HCEC 1CT (cell line): ENCODE measurements around the gene LSM10.

ENCODE experiments used
- DNase-seq: peaks from one replicate; pipeline ENCODE4 v3.0.0-alpha.2; 2017

The LSM10 gene

DNA sequence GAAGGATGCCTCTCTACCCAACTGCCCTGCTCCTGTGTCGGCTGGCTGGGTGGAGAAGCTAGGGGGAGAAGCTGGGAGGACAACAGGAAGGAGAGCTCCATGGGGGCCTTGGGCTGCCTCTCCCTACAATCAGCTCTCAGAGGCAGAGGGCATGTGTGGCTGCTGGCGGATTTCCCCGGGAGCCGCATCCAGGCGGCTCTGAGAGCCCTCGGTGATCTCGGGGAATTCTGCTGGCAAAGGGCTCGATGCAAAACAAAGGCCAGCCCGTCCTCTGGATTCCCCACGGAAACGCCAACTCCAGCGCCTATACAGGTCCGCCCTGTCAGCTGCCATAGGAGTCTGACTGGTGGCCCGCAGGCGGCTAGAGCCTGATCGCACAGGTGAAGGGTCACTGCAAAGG, 47.9 kb downstream of the LSM10 start:
- DNase-seq: no peak

DNA sequence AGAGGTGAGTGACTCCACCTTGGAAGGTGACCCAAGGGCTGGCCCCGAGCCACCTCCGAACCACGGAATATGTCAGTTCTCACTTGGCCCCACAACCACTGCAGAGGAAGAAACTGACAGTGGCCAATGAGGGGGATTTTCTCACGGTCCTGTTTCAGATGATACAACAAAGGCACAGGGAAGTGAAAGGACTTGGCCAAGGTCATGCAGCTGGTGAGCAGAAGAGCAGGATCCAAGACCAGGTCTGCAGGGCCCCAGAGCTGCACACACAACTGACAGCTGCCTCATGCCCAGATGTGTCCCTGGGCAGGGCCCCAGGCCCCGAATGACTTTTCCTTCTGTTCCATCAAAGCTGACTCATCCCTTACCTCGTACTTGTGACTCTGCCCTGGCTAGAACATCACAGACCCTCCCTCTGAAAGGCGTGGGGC, 48.5 kb downstream of the LSM10 start:
- DNase-seq: peak; percentile 40

DNA sequence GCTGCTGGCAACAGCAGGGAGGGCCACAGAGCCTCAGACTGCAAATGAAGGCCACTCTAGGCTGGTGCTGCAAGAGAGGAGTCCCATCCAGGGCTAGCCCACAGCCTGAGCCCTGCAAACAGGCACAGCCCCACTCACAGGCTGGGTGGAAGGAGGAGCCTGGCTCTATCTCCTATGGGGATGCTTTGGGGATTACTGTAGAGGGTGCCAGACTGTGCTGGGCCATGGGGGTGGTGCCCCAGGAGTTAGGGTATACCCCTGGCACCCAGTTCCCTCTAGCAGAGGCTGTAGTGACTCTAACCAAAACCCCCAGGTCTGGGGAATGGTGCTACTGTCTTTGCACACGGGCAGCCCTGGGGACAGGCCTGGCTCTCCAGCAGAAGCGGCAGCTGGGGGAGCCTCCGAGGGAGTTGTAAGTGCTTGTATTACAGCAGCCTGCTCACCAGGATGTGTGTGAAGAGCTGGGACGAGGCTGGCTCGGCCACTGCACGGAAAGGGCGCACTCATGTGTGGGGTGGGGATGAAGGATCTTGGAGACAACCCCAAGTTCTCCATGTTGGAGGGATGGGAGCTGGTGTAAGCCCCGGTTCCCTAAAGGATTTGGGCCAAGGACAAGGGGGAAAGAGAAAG, 50.9 kb downstream of the LSM10 start:
- no peak for DNase-seq

DNA sequence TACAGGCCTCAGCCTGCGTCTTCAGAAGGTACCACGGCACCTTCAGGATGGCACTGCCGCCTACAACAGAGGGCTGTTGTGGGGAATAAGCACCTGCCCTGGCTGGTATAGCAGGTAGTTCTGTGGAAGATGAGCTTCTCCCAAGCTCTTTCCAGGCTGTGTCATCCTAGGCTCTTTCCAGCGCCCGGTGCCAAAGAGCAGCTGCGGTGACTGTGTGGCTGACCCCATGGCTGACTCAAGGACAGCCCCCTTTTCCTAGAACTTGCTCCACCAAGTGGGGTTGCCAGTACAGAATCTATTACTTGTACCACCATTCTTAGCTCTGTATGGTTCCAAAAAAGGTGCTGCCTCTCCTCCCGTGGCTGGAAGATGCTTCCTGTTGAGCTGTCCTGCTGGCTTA, 52.4 kb downstream of the LSM10 start:
- no peak for DNase-seq

DNA sequence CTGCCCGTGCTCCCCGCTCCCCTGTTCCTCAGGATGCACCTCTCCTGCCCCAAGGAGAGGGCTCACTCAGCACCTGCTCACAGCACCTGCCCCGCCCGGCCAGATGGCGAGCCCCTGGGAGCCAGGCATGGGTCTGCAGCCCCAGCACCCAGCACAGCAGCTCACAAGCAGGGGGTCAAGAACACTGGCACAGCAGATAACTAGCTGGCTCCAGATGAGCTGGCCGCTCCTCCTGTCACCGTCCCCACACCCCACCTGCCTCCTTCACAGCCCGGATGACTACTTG, 53.4 kb downstream of the LSM10 start:
- no peak for DNase-seq

DNA sequence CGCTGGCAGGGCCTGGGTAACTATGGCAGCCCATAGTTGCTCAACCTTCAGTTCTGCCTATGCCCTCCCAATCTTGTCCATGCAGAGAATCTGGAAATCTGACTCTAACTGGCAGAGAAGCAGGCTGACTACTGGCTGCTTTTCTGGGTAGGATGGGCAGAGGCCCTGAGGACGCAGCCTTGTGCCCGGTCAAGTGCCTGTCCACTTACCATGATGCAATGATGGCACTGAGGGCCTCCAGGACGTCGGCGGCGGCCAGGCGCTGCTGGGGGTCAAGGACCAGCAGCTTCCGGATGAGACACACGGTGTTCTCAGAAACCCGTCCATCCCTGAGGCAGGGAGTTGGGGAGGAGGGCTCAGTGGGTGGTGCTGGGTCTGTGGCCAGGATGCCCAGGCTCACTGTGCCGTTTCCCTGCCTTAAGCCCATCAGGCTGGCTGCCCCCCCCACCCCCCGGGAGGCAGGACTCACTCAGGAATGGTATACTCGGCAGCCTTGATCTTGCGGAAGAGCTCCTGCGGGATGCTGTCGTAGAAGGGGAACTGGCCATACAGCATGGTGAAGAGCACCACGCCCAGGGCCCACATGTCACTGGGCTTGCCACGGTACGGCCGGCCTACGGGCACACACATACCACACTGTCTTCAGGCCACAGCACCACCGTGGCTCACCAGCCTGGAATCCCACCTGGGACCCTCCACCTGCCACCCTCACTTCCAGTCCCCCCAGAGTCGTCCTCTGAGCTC, 53.9 kb downstream of the LSM10 start:
- DNase-seq: no peak
